MM.1S (cell line): ENCODE measurements around the gene DEPP1.

Source experiments
- EZH2phosphoT487 ChIP-seq: fragments of 300-600 bp; sonication (generic); IDR thresholded peaks from 2 replicates; pipeline ENCODE4 v1.6.1; 2018; ENCODE audit warnings: antibody characterized with exemption, low read length
- TF ChIP-seq, protein P1 (sequence below): fragments of 300-600 bp; sonication (generic); IDR thresholded peaks from 2 replicates; pipeline ENCODE4 v1.5.1; 2016; ENCODE audit warnings: antibody characterized with exemption, low read length, mixed read lengths

DNA sequence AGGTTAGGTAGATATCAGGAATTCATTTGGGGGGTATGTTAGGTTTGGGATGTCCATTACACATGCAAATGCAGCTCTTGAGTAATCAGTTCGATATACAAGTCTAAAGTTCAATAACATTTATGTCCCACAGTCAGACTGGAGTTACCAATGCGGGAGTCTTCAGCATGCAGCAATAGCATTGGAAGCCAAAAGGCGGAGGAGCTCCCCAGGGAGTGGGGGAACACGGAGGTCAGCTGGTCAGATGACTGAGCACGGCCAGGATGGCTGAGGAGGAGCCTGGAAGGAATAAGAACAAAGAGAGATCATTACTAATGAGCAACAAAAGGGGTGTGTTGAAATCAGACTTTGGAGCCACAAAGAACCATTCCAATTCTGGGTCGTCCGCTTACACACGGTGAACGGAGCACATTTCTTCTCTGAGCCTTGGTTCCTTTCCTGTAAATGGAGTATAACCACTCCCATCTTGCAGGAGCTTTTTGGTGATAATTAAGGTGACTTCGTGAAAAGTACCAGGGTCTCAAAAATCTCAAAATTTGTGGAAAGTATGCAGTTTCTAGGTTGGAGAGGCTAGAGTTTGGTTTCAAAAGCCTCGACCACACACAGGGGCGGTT lies 21.6 kb upstream of the DEPP1 start:
- TF ChIP-seq, protein P1, sequence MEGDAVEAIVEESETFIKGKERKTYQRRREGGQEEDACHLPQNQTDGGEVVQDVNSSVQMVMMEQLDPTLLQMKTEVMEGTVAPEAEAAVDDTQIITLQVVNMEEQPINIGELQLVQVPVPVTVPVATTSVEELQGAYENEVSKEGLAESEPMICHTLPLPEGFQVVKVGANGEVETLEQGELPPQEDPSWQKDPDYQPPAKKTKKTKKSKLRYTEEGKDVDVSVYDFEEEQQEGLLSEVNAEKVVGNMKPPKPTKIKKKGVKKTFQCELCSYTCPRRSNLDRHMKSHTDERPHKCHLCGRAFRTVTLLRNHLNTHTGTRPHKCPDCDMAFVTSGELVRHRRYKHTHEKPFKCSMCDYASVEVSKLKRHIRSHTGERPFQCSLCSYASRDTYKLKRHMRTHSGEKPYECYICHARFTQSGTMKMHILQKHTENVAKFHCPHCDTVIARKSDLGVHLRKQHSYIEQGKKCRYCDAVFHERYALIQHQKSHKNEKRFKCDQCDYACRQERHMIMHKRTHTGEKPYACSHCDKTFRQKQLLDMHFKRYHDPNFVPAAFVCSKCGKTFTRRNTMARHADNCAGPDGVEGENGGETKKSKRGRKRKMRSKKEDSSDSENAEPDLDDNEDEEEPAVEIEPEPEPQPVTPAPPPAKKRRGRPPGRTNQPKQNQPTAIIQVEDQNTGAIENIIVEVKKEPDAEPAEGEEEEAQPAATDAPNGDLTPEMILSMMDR: no peak
- no peak for TF ChIP-seq EZH2phosphoT487
